ENCODE data around the gene HRH3.

DNA sequence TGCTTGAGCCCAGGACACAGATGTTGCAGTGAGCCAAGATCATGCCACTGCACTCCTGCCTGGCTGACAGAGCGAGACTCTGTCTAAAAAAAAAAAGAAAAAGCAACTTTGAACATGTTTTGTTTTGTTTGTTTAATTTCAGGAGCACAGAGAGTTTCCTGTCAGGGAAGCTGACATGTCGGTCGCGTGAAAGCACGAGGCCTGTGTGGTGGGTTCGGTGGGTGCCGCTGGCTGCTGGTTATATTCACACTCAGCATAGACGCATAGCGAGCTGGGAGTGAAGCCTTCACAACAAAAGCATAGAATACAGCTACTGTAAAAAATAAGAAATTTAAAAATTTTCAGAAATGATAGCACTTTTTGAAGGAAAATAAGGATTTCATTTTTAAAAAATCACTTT is 22.8 kb downstream of the HRH3 start:
- TF ChIP-seq CTCF (IDR thresholded peaks at IDR 0.05) (no peak), POLR2AphosphoS5 (IDR thresholded peaks at IDR 0.05) (no peak), EP300 (IDR thresholded peaks at IDR 0.05) (no peak), POLR2A (IDR thresholded peaks at IDR 0.05) (no peak)
